ENCODE measurements around the gene MAPK4.
A peak's percentile ranks its signal among the peaks of the same experiment; 100 is the strongest.
"Not testable (repeated sequence)": the region's sequence is repeated elsewhere in the genome, so short reads cannot be mapped to it uniquely, and the experiment has no call there.

The MAPK4 gene

DNA sequence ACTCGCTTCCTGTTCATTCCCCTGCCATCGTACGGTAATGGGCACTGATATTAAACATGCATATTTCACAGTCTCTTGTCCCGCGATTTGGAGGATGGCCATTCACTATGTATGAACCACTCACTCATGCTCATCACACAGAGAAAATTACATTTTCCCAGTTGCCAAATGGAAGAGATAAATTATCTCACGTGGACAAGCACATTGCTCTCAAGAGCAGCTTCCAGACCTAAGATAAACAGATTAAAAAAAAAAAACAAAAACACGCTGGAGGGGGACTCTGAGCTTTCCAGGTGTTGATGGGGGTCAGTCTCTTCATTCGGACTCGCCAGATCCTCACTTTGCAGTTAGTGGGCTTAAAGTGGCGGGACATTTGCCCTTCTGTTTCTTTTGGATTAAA is 1.7 kb upstream of the MAPK4 start:
- Histone ChIP-seq H3K4me3 (ENCODE audit: low read length) (no peak overlapping the region), H3K4me1 (ENCODE audit: control insufficient read depth, insufficient read depth, low read length) (peaks cover 6% of the 10 kb centered on the region), H3K4me2 (ENCODE audit: low read length) (no peak overlapping the region), H3K36me3 (ENCODE audit: insufficient read depth, low read length) (no peaks in the 10 kb centered on the region), H3K9me3 (replicated peaks; ENCODE audit: low read length) (no peaks in the 10 kb centered on the region), H3K27me3 (ENCODE audit: control insufficient read depth, insufficient read depth, low read length) (peaks cover 53% of the 10 kb centered on the region), H3K9ac (ENCODE audit: low read depth, low read length) (no peak overlapping the region)

- peaks cover 56% of the 10 kb centered on the region for H3K27me3 ChIP-seq (ENCODE audit: control insufficient read depth, insufficient read depth, low read length)
- no peaks in the 10 kb centered on the region for H3K36me3 ChIP-seq (ENCODE audit: insufficient read depth, low read length)
Observed at GRCh38 chr18:50558948-50559751, 737 bp upstream of the MAPK4 start.

GRCh38 chr18:50560681-50561629 is 1.1 kb downstream of the MAPK4 start:
- no peak overlapping the region for H3K9ac ChIP-seq (ENCODE audit: low read depth, low read length)
- H3K4me1 ChIP-seq (ENCODE audit: control insufficient read depth, insufficient read depth, low read length) = peaks cover 6% of the 10 kb centered on the region
- H3K36me3 ChIP-seq (ENCODE audit: insufficient read depth, low read length) = no peaks in the 10 kb centered on the region
- H3K9me3 ChIP-seq (replicated peaks; ENCODE audit: low read length) = no peaks in the 10 kb centered on the region
- H3K4me2 ChIP-seq (ENCODE audit: low read length) = peak overlapping the region; percentile 85
- H3K27me3 ChIP-seq (ENCODE audit: control insufficient read depth, insufficient read depth, low read length) = peaks cover 61% of the 10 kb centered on the region
- peak overlapping the region; percentile 60 for H3K4me3 ChIP-seq (ENCODE audit: low read length)

More at GRCh38 chr18:50558948-50559751, 737 bp upstream of the MAPK4 start:
- H3K4me2 ChIP-seq (ENCODE audit: low read length) = peak overlapping the region; percentile 44
- H3K9me3 ChIP-seq (replicated peaks; ENCODE audit: low read length) = no peaks in the 10 kb centered on the region
- peaks cover 6% of the 10 kb centered on the region for H3K4me1 ChIP-seq (ENCODE audit: control insufficient read depth, insufficient read depth, low read length)
- H3K4me3 ChIP-seq (ENCODE audit: low read length) = no peak overlapping the region
- no peak overlapping the region for H3K9ac ChIP-seq (ENCODE audit: low read depth, low read length)

GRCh38 chr18:50562258-50562657 is 2.4 kb downstream of the MAPK4 start:
- H3K4me2 ChIP-seq (ENCODE audit: low read length); H3K36me3 ChIP-seq (ENCODE audit: insufficient read depth, low read length); H3K4me1 ChIP-seq (ENCODE audit: control insufficient read depth, insufficient read depth, low read length); H3K9ac ChIP-seq (ENCODE audit: low read depth, low read length); H3K9me3 ChIP-seq (replicated peaks; ENCODE audit: low read length); H3K4me3 ChIP-seq (ENCODE audit: low read length): not testable (repeated sequence)
- H3K27me3 ChIP-seq (ENCODE audit: control insufficient read depth, insufficient read depth, low read length) = peaks cover 61% of the 10 kb centered on the region

DNA sequence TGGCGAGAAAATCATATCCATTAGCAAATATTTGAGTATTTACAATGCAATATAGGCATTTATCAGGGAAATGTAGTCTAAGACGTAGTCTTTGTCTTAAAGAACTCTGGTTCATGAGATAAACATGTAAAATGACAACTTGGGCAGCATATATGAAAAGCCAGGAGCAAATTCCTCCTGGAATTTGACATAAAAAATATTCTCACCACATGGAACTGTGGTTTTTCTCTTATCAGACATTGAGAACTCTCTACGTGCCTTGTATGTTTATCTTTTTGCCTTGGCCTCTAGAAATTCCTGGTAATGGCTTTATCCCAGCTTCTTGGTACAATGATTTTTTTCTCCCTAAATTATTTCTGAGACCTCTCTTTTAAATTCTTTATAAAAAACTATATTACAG is 2.8 kb downstream of the MAPK4 start:
- no peak overlapping the region for H3K4me2 ChIP-seq (ENCODE audit: low read length)
- H3K4me3 ChIP-seq (ENCODE audit: low read length) = no peak overlapping the region
- H3K36me3 ChIP-seq (ENCODE audit: insufficient read depth, low read length) = no peaks in the 10 kb centered on the region
- H3K4me1 ChIP-seq (ENCODE audit: control insufficient read depth, insufficient read depth, low read length) = peaks cover 6% of the 10 kb centered on the region
- no peak overlapping the region for H3K9ac ChIP-seq (ENCODE audit: low read depth, low read length)
- peaks cover 57% of the 10 kb centered on the region for H3K27me3 ChIP-seq (ENCODE audit: control insufficient read depth, insufficient read depth, low read length)
- H3K9me3 ChIP-seq (replicated peaks; ENCODE audit: low read length) = no peaks in the 10 kb centered on the region

- H3K9ac ChIP-seq (ENCODE audit: low read depth, low read length) = no peak overlapping the region
- peaks cover 50% of the 10 kb centered on the region for H3K27me3 ChIP-seq (ENCODE audit: control insufficient read depth, insufficient read depth, low read length)
- no peaks in the 10 kb centered on the region for H3K36me3 ChIP-seq (ENCODE audit: insufficient read depth, low read length)
- peaks cover 6% of the 10 kb centered on the region for H3K4me1 ChIP-seq (ENCODE audit: control insufficient read depth, insufficient read depth, low read length)
- no peak overlapping the region for H3K4me3 ChIP-seq (ENCODE audit: low read length)
- H3K4me2 ChIP-seq (ENCODE audit: low read length) = no peak overlapping the region
- H3K9me3 ChIP-seq (replicated peaks; ENCODE audit: low read length) = no peaks in the 10 kb centered on the region
Observed at GRCh38 chr18:50563376-50563775, 3.5 kb downstream of the MAPK4 start.

DNA sequence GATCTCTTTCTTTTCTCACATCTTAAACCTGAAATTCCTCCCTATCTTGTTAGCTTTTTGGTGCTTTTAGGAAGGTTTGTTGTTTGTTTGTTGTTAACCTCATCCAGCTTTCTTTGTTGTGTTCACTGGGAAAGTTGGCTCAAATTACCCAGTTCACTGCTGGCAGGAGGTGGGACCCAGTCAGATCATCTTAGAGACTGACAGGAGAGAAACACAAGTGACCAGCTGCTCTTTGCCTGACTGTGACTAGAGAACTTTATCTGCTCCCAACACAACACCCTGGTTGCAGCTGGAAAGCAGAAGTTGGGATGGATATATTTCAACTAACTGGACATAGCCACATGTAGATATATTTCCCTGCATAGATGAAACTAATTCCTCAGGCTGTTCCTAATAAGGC is 10.0 kb downstream of the MAPK4 start:
- Histone ChIP-seq H3K4me2 (ENCODE audit: low read length) (no peak overlapping the region), H3K9me3 (replicated peaks; ENCODE audit: low read length) (no peaks in the 10 kb centered on the region), H3K9ac (ENCODE audit: low read depth, low read length) (no peak overlapping the region), H3K27me3 (ENCODE audit: control insufficient read depth, insufficient read depth, low read length) (peaks cover 14% of the 10 kb centered on the region), H3K4me3 (ENCODE audit: low read length) (no peak overlapping the region), H3K36me3 (ENCODE audit: insufficient read depth, low read length) (no peaks in the 10 kb centered on the region), H3K4me1 (ENCODE audit: control insufficient read depth, insufficient read depth, low read length) (no peaks in the 10 kb centered on the region)

DNA sequence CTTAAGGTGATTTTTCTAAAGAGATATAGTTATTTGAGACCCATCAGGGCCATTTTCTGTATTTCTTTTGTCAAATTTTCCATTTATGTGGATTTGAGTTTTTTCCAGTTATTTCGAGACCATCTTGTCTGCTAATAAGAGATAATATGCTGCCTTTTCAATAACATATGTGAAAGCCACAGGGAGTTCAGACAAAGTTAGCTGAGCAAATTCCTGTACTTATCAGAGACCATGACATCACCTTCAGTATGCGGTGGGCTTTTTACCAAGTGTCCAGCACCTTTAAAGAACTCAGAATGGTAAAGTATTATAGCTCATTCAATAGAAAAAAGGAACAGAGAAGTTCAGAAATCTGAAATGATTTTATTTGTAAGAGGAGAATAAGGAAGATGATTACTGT is 11.7 kb downstream of the MAPK4 start:
- H3K27me3 ChIP-seq (ENCODE audit: control insufficient read depth, insufficient read depth, low read length) = peaks cover 9% of the 10 kb centered on the region
- H3K36me3 ChIP-seq (ENCODE audit: insufficient read depth, low read length) = no peaks in the 10 kb centered on the region
- no peak overlapping the region for H3K9ac ChIP-seq (ENCODE audit: low read depth, low read length)
- no peak overlapping the region for H3K4me3 ChIP-seq (ENCODE audit: low read length)
- H3K9me3 ChIP-seq (replicated peaks; ENCODE audit: low read length) = no peaks in the 10 kb centered on the region
- no peak overlapping the region for H3K4me2 ChIP-seq (ENCODE audit: low read length)
- no peaks in the 10 kb centered on the region for H3K4me1 ChIP-seq (ENCODE audit: control insufficient read depth, insufficient read depth, low read length)

DNA sequence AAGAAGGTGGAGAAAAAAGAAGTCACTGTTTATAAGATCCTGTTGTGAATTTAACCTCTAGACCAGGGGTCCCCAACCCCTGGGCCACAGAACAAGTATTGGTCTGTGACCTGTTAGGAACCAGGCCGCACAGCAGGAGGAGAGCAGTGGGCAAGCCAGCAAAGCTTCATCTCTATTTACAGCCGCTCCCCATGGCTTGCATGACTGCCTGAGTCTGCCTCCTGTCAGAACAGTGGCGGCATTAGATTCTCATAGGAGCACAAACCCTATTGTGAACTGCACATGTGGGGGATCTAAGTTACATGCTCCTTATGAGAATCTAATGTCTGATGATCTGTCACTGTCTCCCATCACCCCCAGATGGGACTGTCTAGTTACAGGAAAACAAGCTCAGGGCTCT is 13.3 kb downstream of the MAPK4 start:
- H3K36me3 ChIP-seq (ENCODE audit: insufficient read depth, low read length); H3K27me3 ChIP-seq (ENCODE audit: control insufficient read depth, insufficient read depth, low read length); H3K9me3 ChIP-seq (replicated peaks; ENCODE audit: low read length); H3K9ac ChIP-seq (ENCODE audit: low read depth, low read length); H3K4me3 ChIP-seq (ENCODE audit: low read length); H3K4me1 ChIP-seq (ENCODE audit: control insufficient read depth, insufficient read depth, low read length); H3K4me2 ChIP-seq (ENCODE audit: low read length): not testable (repeated sequence)

- no peak overlapping the region for H3K9ac ChIP-seq (ENCODE audit: low read depth, low read length)
- H3K4me3 ChIP-seq (ENCODE audit: low read length) = no peak overlapping the region
- no peaks in the 10 kb centered on the region for H3K4me1 ChIP-seq (ENCODE audit: control insufficient read depth, insufficient read depth, low read length)
- H3K9me3 ChIP-seq (replicated peaks; ENCODE audit: low read length) = no peaks in the 10 kb centered on the region
- no peaks in the 10 kb centered on the region for H3K36me3 ChIP-seq (ENCODE audit: insufficient read depth, low read length)
- no peak overlapping the region for H3K4me2 ChIP-seq (ENCODE audit: low read length)
- H3K27me3 ChIP-seq (ENCODE audit: control insufficient read depth, insufficient read depth, low read length) = peaks cover 9% of the 10 kb centered on the region
Observed at GRCh38 chr18:50573679-50574078, 13.8 kb downstream of the MAPK4 start.

- no peak overlapping the region for H3K4me3 ChIP-seq (ENCODE audit: low read length)
- H3K4me2 ChIP-seq (ENCODE audit: low read length) = no peak overlapping the region
- no peak overlapping the region for H3K9ac ChIP-seq (ENCODE audit: low read depth, low read length)
- no peaks in the 10 kb centered on the region for H3K36me3 ChIP-seq (ENCODE audit: insufficient read depth, low read length)
- H3K9me3 ChIP-seq (replicated peaks; ENCODE audit: low read length) = no peaks in the 10 kb centered on the region
- H3K27me3 ChIP-seq (ENCODE audit: control insufficient read depth, insufficient read depth, low read length) = no peaks in the 10 kb centered on the region
- H3K4me1 ChIP-seq (ENCODE audit: control insufficient read depth, insufficient read depth, low read length) = no peaks in the 10 kb centered on the region
Observed at GRCh38 chr18:50578030-50578429, 18.1 kb downstream of the MAPK4 start.
